ENCODE results near the gene KCNT1.

Gene KCNT1

DNA sequence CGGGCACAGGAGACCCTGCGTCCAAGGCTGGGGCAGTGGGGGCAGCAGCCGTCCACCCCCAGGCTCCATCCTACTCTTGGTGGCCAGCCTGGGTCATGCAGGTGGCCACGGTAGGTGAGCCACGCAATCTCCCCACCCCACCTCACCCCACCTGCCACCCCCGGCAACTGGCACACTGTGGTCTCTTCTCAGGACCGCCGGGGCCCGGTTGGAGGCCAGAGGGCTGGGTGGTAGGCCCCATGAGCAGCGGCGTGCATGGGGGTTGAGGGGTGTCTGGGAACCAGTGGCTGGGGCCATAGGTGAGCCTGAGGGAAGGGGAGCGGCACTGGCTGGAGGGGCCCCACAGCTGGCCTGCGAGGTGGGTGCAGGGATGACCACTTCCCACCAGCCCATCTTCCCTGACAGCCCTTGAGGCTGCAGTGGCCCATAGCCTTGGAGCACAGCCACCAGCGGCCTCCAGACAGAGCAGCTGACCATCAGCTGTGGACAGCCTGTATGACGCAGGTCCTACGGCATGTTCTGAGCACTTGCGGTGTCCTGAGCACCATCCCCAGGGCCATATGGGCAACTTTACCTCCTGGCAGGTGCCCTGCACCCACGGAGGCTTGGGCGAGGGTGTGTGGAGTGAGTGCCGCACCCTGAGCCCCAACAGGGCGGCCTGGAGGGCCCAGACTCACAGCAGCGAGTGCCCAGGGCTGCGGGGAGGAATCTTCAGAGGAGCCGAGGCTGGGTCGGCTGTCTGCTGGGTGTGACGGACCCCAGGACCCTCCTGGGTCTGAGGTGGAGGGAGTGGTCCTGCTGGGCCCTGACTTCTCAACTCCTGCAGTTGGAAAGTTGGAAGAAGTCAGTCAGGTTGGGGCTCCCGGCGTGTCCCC is 47.4 kb downstream of the KCNT1 start:
- DNase-seq: no peak

DNA sequence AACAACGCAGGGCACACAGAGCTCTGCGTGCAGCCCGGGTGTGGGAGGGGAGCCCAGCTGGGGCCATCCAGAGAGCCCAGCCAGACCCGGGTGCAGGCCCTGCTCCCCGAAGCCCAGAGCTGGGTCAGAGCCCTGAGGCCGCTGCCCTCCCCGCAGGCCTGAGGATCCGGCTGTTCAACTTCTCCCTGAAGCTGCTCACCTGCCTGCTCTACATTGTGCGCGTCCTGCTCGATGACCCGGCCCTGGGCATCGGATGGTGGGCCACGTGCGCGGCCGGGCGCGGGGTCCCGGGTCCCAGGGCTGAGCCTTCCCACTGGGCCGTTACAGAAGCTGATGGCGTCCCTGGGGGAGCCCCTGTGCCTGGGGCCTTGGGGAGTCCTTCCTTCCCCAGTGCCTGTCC is 48.8 kb downstream of the KCNT1 start:
- no peak for DNase-seq

DNA sequence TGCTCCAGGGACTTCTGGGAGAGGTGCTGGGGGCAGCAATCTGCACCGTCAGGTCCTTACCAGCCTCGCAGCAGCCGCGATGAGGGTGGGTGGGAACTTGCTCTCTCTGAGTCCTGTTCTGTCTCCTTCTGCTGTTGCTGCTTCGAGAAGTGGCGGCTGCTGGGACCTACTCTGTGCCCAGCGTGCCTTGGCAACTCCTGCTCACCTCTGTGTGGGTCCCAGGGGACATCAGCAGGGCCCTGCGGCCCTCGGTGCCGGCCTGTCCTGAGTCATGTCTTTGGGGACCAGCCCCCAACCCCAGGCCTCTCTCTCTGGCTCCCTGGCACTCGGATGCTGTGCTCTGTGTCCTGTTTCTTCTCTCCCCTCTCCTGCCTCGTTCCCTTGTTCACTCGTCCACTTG is 49.5 kb downstream of the KCNT1 start:
- DNase-seq: no peak

DNA sequence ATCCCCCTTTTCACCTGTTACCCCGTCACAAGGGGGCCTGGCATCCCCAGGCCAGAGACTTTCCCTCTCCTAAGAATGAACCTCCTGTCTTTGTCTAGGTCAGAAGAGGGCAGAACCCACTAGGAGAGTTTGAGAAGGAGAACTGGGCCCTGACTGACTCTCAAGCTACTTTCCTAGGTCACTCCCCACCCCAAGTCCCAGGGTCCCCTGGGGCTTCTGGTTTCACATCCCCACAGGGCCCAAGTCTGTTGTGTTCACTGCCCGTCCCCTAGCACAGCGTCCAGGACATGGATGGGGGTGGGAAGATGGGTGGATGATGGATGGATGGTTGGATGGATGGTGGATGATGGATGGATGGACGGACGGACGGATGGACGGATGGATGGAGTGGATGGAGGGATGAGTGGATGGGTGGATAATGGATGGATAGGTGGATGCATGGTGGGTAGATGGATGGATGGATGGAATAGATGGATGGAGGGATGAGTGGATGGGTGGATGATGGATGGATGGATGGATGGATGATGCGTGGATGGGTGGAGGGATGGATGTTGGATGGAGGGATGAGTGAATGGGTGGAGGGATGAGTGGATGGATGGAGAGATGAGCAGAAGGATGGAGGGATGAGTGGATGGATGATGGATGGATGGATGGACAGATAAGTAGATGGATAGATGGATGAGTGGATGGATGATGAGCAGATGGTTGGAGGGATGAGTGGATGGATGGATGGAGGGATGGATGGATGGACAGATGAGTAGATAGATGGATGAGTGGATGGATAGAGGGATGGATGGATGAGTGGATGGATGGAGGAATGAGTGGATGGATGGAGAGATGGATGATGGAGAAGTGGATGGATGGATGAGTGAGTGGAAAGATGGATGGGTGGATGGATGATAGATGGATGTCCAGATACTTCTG is 50.6 kb downstream of the KCNT1 start:
- DNase-seq: no peak

DNA sequence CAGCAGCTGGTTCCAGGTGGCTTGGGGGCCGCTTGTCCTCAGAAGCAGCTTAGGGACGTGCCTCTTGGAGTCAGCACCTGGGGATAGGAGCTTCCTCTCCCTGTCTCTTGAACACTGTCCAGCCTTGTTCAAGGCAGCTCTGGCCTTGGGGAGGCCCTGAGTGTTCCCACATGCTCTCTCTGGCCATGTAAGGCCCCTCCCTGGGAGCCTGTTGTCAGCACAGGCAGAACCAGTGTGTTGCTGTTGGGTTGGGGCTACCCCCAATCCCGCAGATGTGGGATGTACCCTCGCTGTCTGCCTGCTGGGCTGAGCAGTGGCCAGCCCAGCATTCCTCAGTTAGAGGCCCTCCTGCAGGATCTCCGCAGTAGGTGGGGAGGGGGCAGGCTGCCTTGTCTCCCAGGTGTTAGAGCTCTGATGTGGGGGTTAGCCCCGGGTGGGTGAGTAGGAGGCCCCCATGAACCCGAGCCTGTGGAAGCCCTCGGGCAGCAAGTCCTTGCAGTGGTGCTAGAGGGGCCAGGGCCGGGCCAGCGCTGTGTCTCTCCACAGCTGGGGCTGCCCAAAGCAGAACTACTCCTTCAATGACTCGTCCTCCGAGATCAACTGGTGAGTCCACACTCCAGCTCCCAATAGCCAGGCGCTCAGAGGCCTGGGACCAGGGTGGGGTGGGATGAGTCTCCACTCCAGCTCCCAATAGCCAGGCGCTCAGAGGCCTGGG is 51.6 kb downstream of the KCNT1 start:
- DNase-seq: no peak

DNA sequence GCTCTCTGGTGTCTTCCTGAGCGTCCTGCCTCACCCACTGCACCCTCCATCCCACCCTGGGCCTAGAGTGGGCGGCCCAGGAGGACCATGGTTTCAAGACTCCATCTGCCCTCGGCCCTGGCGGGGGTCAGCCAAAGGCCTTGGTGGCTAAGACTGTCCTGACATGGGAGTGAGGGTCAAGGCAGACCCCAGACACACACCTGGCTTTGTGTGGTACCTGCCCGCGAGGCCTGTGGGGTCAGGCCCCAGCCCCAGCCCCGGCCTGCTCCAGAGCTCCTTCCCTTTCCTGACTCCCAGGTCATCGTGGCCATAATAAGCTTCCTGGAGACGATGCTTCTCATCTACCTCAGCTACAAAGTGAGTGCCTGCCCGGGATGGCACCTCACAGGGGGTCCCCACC is 54.6 kb downstream of the KCNT1 start:
- no peak for DNase-seq

DNA sequence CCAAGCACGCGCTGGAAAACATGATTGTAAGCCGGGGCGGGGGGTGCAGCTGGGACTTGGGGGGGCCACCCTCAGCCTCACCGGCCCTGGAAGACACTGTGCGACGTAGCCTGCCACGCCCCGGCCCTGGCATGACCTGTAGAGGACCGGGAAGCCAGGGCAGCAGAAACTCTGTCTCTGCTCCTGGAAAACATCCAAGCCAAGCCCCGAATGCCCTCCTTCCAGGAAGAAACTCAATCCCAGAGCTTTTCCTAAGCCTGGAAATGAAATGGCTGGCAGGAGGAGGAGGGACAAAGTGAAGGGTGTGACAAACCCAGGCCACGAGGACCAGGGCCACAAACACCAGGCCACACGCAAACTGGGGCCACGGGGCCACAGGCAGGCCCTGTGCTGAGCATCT is 55.4 kb downstream of the KCNT1 start:
- no peak for DNase-seq

DNA sequence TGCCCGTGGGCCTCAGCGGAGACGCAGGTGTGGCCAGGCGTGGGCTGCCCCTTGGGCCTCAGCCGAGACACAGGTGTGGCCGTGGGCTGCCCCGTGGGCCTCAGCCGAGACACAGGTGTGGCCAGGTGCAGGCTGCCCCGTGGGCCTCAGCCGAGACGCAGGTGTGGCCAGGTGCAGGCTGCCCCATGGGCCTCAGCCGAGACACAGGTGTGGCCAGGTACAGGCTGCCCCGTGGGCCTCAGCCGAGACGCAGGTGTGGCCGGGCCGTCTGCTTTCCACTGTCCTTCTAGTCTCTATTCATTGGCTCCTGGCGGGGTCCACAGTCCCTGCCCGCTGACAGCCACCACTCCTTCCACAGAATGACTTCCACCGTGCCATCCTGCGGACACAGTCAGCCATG is 56.1 kb downstream of the KCNT1 start:
- DNase-seq: no peak

DNA sequence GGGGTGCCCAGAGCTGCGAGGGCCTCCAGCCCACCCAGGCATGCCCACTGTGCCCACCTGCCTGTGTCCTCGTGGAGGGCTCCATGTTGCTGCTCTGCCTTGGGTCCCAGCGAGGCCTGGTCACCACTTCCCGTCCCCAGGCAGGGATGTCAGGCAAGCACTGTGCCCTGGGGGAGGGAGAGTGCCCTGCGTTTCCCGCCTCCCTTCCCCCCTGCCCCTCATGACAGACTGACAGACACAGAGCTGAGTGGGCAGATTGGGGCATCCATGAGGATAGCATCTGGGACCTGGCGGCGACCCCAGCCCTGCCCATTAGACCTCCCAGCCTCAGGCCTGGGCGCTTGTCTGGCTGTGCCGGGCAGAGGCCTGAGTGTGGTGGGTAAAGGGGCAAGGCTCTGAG is 56.9 kb downstream of the KCNT1 start:
- DNase-seq: no peak

DNA sequence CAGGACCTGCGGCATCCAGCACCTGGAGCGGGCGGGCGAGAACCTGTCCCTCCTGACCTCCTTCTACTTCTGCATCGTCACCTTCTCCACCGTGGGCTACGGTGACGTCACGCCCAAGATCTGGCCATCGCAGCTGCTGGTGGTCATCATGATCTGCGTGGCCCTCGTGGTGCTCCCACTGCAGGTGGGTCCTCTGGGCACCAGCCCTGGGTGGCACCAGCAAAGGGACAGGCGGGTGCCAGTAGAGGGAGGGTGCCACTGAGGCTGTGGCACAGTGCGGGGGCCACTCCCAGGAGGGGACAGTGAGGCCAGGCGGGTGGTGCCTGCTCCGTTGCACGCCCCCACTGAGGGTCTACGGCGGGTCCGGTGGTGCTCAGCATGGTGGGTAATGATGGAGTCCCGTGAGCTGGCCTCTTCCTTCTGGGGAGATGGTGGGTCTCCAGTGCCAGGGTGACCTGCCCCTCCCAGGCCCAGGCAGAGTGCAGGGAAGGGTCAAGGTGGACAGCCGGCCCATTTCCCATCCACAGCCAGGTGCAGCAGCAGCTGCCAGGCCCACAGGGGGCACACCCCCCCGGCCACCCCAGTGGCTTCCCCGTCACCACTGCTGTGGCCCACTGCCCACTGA is 57.8 kb downstream of the KCNT1 start:
- DNase-seq: no peak

DNA sequence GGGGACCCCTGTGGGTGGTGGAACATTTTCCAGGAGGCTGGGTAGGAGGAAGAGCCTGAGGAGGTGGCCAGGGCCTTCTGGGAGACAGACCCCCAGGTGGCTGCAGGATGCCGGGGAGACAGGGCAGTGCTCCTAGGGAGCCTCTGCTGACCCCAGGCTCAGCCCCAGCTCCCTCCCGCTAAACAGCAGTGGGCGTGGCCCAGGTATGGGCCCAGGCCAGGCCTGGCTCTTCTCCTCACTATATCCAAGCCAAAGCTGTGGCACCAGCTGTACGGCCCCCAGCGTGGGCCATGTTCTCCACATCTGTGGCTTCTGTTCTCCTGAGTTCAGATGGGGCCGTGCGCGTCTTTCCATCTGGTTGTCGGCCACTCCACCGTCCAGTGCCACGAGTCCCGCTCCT is 58.5 kb downstream of the KCNT1 start:
- no peak for DNase-seq

DNA sequence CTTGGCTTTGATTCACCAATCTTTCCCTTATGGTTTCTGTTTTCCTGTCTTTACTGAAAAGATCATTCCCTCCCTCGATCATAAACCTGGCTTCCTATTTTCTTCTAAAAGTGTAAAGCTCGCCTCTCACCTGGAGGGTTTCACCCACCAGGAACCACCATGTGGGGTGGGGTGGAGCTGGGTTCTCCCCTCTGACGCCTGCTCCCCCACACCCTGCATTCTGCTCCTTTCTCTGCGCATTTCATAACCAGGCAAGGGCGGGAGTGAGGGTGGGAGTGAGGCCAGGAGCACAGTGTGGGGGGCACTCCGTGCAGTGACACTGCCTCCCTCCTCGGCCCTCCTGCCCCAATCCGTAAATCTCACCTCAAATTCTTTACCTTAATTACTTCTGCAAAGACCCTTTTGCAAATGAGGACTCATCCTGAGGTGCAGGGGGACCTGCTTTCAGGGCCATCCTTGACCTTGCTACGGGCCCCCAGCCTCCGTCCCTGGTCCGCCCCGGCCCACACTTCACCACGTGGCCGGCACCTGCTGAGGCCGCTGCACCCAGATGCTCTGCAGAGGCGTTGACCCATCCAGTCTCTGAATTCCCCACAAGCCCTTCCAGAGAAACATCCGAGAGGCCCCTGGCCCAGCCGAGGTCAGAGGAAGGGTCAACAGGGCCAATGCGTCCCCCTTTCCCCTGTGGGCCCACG is 59.3 kb downstream of the KCNT1 start:
- no peak for DNase-seq

DNA sequence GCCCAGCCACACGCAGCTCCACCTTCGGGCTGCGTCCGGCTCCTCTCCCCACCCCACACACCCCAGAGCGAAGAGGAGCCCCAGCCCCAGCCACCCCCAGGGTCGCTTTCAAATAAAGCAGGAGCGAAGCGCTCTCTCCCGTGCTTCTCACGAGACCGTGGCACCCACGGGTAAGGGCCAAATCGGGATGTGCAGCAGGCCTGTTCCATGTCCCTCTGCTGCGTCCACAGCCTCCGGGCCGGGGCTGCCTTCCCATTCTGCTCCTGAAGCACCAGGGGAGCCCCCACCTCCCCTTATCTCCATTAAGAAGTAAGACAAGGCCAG is 59.8 kb downstream of the KCNT1 start:
- no peak for DNase-seq

DNA sequence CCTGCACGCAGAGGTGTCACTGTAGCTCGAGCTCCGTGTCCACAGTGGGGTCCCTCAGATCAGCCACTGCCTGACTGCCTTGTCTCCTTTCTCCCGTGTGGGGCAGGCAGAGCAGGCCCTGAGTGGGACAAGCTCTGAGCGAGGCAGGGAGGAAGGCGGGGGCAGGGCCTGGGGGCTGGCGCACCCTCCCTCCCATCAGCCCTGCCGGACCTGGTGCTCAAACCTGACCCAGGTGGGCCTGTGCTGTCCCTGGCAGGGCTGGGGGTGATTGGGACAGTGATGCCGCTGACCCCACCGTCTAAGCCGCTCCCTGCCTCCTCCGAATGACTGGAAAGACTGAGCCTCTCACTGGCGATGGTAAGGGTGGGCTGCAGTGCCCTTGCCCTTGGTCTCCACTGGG is 60.9 kb downstream of the KCNT1 start:
- no peak for DNase-seq

DNA sequence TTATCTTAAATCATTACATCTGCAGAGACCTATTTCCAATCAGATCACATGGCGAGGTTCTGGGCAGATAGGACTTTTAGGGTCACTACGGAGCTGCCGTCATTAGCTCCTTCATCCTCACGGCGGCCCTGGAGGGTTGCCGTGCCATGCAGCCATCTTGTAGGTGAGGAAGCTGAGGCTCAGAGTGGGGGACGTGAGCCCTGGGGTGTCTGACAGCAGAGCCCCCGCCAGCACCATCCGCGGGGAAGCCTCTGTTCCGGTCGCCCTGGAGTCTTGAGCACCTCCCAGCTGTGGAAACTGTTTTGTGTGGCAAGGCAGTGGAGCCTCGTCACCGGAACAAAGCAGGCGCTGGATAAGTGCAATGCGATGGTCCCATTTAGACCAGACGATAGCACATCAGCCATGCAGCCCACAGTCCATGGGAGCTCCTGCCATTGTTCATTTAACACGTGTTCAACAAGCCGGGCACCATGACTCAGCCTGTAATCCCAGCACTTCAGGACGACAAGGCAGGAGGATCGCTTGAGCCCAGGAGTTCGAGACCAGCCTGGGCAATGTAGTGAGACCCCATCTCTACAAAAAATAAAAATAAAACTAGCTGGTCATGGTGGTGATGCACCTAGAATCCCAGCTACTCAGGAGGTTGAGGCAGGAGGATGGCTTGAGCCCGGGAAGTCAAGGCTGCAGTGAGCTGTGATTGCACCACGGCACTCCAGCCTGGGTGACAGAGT is 61.9 kb downstream of the KCNT1 start:
- DNase-seq: no peak

DNA sequence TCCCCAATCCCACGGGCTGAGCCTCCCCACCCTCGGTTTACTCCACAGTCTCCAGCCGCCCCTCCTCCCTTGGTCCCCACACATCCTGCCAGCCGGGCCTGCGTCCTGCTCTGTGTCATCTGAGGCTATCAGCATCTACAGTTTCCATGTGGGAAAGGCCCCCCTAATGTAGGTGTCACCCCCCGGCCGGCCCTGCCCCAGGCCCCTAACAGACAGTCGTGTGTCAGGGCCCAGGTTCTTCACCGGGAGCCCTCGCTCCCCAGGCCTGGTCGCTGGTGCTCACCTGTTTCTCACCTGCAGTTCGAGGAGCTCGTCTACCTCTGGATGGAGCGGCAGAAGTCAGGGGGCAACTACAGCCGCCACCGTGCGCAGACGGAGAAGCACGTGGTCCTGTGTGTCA is 62.7 kb downstream of the KCNT1 start:
- no peak for DNase-seq

DNA sequence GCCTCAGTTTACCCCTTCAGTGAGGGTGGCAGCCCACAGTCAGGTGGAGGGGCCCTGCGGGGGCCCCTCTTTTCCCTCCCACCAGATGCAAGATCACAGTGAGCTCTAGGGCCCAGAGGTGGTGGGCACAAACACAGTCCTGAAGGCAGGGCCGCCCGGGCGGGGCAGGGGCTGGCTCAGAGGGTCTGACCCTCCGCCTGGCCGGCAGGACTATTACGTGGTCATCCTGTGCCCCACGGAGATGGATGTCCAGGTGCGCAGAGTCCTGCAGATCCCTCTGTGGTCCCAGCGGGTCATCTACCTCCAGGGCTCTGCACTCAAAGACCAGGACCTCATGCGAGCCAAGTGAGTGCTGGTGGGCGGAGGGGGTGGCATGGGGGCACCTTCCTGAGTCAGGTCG is 63.4 kb downstream of the KCNT1 start:
- DNase-seq: no peak

DNA sequence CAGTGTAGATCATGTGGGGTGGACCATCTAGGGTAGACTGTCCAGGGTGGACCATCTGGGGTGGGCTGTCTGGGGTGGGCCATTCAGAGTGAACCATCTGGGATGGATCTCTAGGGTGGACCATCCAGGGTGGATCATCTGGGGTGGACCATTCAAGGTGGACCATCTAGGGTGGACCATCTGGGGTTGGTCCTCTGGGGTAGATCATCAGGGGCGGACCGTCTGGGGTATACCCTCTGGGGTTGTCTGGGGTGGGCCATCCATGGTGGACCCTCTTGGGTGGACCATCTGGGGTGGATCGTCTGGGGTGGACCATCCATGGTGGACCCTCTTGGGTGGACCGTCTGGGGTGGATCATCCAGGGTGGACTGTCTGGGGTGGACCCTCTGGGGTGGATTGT is 64.3 kb downstream of the KCNT1 start:
- no peak for DNase-seq

DNA sequence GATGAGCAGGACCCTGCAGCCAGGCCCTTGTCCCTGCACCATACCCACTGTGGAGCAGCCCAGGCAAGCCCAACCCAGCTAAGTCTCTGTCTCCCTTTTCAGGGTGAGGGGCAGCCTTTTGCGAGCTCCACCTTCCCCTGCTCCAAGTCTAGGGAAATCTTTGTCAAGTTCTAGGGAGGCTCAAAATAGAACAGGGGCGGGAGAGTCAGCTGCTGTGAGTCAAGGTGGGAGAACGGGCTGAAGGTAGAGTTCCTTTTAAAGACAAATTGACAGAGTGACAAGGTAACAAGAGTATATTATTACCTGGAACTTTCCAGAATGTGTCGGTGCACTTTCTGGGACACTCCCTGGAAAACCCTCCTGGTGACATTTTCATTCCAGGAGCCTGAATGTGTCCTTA is 64.7 kb downstream of the KCNT1 start:
- DNase-seq: no peak

DNA sequence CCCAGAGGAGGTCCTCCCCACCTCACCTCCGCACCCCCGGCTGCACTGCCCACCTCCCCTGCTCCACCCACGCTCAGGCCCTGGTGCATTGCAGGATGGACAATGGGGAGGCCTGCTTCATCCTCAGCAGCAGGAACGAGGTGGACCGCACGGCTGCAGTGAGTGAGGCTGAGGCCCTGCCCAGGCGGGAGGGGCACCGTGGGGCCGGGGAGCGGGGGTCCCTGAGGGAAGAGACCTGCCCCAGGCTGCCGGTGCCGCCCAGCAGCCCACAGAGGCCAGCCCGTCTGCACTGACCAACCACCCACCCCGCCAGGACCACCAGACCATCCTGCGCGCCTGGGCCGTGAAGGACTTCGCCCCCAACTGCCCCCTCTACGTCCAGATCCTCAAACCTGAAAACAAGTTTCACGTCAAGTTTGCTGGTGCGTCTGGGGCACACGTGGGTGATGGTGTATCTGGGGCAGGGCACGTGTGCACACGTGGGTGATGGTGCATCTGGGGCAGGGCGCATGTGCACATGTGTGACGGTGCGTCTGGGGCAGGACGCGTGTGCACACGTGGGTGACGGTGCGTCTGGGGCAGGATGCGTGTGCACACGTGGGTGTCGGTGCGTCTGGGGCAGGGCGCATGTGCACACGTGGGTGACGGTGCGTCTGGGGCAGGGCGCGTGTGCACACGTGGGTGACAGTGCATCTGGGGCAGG is 66.7 kb downstream of the KCNT1 start:
- DNase-seq: no peak
